SJSA1 (cell line): Measurements from ENCODE around the gene TMC1. TPM values are rescaled to one million over a fixed set of nuclear protein-coding genes. Genes with fewer than 3 reads are reported as not detected.
A peak's percentile ranks its signal among the peaks of the same experiment; 100 is the strongest.

Experiments
- DNase-seq, 2 experiments: peaks; one replicate each; pipeline ENCODE4 v3.0.0-alpha.2; 2015 to 2020; ENCODE audit warnings: low spot score in 2 of 2, low read depth in 1 of 2
- H3K27ac ChIP-seq: fragments of 250-450 bp; sonication (Bioruptor Pico); 2 replicates; pipeline ENCODE4 v1.5.1; 2020; ENCODE audit warnings: mild to moderate bottlenecking, moderate library complexity
- H3K27me3 ChIP-seq: fragments of 250-450 bp; sonication (Bioruptor Pico); replicated peaks from 2 replicates; pipeline ENCODE4 v1.5.1; 2020; ENCODE audit warnings: mild to moderate bottlenecking, moderate library complexity
- H3K36me3 ChIP-seq: fragments of 250-450 bp; sonication (Bioruptor Pico); 2 replicates; pipeline ENCODE4 v1.5.1; 2020; ENCODE audit warnings: mild to moderate bottlenecking
- H3K4me1 ChIP-seq: fragments of 250-450 bp; sonication (Bioruptor Pico); replicated peaks from 2 replicates; pipeline ENCODE4 v1.6.1; 2021; ENCODE audit warnings: mild to moderate bottlenecking
- H3K4me3 ChIP-seq: fragments of 250-450 bp; sonication (Bioruptor Pico); 2 replicates; pipeline ENCODE4 v1.5.1; 2020; ENCODE audit warnings: mild to moderate bottlenecking
- H3K9me3 ChIP-seq: fragments of 250-450 bp; sonication (Bioruptor Pico); replicated peaks from 2 replicates; pipeline ENCODE4 v1.5.1; 2020; ENCODE audit warnings: mild to moderate bottlenecking
- total RNA-seq: library from RNA; depleted of rRNA; stranded (reverse); fragments of >200 nt; shearing (Covaris generic); gene quantifications from 2 replicates; pipeline ENCODE4 v1.2.3, GENCODE V29; 2014

The TMC1 gene
- total RNA-seq, 1 experiment from 2014 or later, result 0.84 TPM

DNA sequence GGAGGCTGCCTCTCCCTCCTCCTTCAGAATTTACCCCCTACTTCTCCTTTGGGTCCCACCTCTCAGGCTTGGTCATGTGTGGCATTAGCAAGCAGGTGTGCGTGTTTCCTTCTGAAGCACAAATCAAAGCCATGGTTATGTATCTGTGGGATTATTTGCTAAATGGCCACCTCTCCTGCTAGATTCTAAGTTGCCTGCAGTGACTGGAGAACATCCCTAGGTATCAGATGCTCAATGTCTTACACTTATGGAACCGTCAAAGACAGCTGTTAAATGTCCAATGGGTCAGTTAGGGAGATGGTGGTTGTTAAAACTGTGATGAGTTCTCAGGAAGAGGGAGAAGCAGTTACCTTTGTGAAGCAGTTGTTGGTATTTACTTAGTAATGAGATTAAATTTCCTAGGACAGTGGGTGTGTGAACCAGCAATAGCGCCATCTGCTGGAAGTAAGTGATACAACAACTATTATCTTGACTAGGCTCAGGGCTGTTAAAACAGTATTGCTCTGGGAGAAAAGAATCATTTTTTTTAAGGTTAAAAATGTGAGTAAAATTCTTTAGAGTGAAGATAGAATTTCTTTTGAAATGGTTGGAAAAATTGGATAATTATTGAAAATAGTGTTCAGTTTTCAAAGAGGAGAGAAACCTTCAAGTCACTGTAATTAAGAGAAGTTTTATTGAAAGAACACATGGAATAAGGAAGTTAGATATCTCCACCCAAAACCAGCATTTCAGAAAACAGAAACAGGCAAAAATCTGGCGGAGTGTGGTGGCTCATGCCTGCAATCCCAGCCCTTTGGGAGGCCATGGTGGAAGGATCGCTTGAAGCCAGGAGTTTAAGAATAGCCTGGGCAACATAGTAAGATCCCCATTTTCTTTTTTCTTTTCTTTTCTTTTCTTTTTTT is 71.3 kb downstream of the TMC1 start:
- no peaks in the 10 kb centered on the region for H3K9me3 ChIP-seq

DNA sequence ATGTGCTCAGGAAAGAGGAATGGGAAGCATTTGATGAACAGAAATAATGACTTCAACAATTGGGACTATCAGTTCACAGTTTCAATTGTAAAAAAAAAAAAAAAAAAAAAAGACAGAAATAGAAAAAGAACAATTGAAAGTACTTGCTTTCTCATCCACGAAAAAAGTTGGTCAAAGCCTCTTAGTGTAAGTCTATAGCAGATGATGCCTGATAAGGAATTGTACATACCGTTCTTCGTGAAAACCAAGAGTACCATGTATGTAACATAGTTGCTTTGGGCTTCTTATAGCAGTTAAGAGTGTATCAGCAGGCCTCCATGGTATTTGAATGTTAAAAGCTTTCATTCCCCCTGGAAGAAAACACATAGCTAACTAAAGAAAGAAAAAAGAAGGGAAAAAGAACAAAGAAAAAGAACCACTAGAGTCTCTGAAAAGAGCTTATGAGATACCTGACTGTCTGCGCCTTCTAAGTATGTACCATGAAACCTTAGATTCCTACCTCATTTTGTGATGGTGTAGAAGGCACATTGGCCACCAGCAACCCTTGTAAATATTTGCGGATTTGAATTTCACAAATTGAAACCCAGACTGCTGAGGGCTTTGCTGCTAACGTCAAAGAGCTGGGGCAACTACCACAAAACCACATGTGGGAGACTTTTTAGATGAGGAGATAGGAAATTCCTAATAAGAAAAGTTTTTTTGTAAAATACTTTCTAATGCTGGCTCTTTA is 75.2 kb downstream of the TMC1 start:
- H3K27ac ChIP-seq, result no peak overlapping the region
- no peaks in the 10 kb centered on the region for H3K36me3 ChIP-seq
- DNase-seq, result no peak
- no peak overlapping the region for H3K4me3 ChIP-seq
- H3K27me3 ChIP-seq, result no peaks in the 10 kb centered on the region
- no peaks in the 10 kb centered on the region for H3K9me3 ChIP-seq
- peaks cover 11% of the 10 kb centered on the region for H3K4me1 ChIP-seq

More for the DNA sequence above, 71.3 kb downstream of the TMC1 start:
- no peaks in the 10 kb centered on the region for H3K4me1 ChIP-seq
- DNase-seq, result peak in 1 of 2 experiments; percentile 54
- no peak overlapping the region for H3K4me3 ChIP-seq
- H3K27me3 ChIP-seq, result no peaks in the 10 kb centered on the region
- H3K36me3 ChIP-seq, result no peaks in the 10 kb centered on the region
- no peak overlapping the region for H3K27ac ChIP-seq

DNA sequence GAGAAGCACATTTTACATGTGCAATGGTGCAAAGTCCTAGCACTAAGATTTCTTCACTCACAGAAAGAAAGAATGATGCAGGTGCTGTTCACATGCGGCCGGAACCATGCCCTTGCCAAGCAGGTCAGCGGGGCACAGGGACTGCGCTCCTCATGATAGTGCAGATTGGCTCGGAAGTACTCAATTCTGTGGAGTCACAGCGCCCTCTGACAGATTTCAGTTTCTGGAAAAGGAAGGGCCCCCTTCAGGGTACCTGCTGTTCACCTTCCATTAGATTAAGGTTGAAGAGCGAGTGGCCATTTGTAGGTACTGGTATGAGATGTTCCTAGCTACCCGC is 75.7 kb downstream of the TMC1 start:
- DNase-seq, result no peak

DNA sequence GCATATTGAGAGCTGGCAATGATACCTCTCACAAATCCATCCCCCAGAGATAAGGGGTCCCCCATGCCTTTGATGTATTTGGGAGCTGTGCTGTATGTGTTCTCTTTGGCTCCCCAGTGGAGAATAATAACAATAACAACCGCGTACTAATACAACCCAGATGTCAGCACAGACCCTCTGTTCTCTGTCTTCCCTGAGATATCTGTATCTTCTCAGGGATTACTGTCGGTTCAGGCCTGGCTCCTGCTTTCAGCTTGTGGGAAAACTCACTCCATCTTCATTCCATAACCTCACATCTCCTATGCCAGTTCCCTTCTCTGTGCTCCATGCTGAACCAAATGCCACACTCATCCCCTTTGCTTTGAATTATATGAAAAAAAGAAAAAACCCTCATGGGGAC is 76.2 kb downstream of the TMC1 start:
- no peaks in the 10 kb centered on the region for H3K27me3 ChIP-seq
- H3K27ac ChIP-seq, result no peak overlapping the region
- no peaks in the 10 kb centered on the region for H3K9me3 ChIP-seq
- H3K4me1 ChIP-seq, result peaks cover 11% of the 10 kb centered on the region
- DNase-seq, result no peak
- no peaks in the 10 kb centered on the region for H3K36me3 ChIP-seq
- H3K4me3 ChIP-seq, result no peak overlapping the region

More for the DNA sequence above, 75.7 kb downstream of the TMC1 start:
- no peaks in the 10 kb centered on the region for H3K36me3 ChIP-seq
- no peak overlapping the region for H3K4me3 ChIP-seq
- peaks cover 11% of the 10 kb centered on the region for H3K4me1 ChIP-seq
- H3K27me3 ChIP-seq, result no peaks in the 10 kb centered on the region
- H3K9me3 ChIP-seq, result no peaks in the 10 kb centered on the region
- no peak overlapping the region for H3K27ac ChIP-seq

DNA sequence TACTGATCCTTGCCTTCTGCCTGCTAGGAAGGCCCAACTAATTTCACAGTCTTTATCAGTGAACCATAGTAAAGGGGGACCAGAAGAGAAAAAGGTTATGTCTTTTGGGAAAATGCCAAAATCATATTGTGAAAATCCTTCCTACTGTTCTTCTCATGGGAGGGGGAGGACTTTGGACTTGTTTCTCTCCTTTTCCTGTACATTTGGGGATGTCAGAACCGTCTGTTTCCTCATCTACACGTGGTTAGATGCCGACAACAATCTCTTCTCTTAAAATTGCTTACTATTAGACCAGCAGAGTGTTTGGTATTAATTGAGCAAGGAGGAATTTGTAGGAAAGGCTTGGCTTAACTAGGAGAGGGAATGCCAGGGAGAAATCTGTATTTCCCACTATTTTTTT is 77.2 kb downstream of the TMC1 start:
- no peaks in the 10 kb centered on the region for H3K9me3 ChIP-seq
- no peaks in the 10 kb centered on the region for H3K36me3 ChIP-seq
- H3K4me1 ChIP-seq, result peaks cover 19% of the 10 kb centered on the region
- no peaks in the 10 kb centered on the region for H3K27me3 ChIP-seq
- DNase-seq, result no peak
- no peak overlapping the region for H3K4me3 ChIP-seq
- no peak overlapping the region for H3K27ac ChIP-seq

DNA sequence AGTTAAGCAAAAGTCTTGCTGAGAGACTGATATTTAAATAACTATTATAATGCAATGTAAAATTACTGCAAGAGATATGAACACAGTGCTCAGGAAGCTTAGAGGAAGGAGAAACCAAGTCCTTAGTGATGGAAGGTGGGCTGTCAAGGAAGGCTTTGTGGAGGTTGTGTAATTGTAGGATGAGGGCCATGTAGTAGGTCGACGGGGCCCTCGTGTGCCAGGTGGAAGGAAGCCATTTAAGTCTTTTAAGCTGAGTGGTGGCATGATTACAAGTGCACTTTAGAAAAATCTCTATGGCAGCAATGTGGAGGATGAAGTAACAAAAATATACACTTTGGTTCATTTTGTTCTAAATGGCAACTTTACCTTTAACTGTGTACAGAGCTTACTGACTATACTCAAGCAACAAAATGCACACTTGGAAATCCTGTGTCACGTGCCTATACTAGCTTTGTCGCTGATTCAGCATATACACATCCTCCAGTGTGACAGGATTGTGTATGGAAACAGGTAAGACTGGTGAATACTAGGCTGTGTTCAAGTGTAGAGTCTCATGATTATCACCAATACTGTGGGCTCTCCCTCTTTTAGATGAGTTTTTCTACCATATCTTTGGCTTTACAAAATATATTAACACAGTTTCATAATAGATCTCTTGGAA is 78.6 kb downstream of the TMC1 start:
- Histone ChIP-seq H3K4me1 (peaks cover 19% of the 10 kb centered on the region), H3K9me3 (no peaks in the 10 kb centered on the region), H3K4me3 (no peak overlapping the region), H3K36me3 (no peaks in the 10 kb centered on the region), H3K27ac (no peak overlapping the region), H3K27me3 (no peaks in the 10 kb centered on the region)
- no peak for DNase-seq

DNA sequence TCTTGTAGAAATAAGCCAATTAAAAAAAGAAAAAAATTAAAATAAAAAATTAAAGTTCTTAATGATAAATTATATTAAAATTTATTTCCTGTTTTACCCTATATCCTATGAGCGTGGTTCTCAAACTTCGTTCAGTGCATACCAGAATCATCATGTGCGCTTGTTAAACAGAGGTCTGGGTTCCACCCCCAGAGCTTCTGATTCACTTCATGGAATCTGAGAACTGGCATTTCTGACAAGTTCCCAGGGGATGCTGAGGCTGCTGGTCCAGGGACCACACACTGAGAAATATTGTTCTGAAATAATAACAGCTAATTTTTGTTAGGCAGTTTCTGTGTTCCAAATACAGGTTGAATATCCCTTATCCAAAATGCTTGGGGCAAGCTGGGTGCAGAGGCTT is 79.3 kb downstream of the TMC1 start:
- H3K27ac ChIP-seq, result no peak overlapping the region
- no peaks in the 10 kb centered on the region for H3K9me3 ChIP-seq
- H3K27me3 ChIP-seq, result no peaks in the 10 kb centered on the region
- no peaks in the 10 kb centered on the region for H3K36me3 ChIP-seq
- H3K4me3 ChIP-seq, result no peak overlapping the region
- DNase-seq, result peak; percentile 17 to 46
- peaks cover 19% of the 10 kb centered on the region for H3K4me1 ChIP-seq

DNA sequence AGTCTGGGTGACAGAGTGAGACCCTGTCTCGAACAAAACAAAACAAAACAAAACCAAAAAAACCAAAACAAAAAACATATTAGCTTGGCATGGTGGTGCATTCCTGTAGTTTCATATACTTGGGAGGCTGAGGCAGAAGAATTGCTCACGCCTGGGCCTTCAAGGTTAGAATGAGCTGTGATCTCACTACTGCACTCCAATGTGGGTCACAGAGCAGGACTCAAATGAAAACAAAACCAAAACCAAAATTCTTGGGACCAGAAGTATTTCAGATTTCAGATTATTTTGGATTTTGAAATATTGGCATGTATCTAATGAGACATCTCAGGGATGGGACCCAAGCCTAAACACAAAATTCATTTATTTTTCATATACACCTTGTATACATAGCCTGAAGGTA is 80.2 kb downstream of the TMC1 start:
- Histone ChIP-seq H3K4me3 (no peak overlapping the region), H3K9me3 (no peaks in the 10 kb centered on the region), H3K4me1 (peaks cover 19% of the 10 kb centered on the region), H3K27ac (no peak overlapping the region), H3K36me3 (no peaks in the 10 kb centered on the region), H3K27me3 (no peaks in the 10 kb centered on the region)
- DNase-seq, result no peak

DNA sequence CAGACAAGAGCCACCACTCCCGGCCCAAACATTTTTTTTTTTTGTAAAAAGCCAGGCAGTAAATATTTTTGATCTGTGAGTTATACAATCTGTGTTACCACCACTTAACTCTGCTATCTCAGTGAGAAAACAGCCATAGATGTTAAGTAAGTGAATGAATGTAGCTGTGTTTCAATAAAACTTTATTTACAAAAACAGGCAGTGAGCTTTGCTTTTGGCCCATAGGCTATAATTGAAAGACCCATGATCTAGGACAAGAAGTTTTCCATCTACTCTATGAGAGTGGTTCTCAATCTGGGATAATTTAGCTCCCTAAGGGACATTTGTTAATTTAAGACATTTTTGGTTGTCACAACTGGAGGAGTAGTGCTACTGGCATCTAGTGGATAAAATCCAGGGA is 91.0 kb downstream of the TMC1 start:
- no peaks in the 10 kb centered on the region for H3K27me3 ChIP-seq
- no peak for DNase-seq
- no peaks in the 10 kb centered on the region for H3K4me1 ChIP-seq
- H3K36me3 ChIP-seq, result no peaks in the 10 kb centered on the region
- no peak overlapping the region for H3K4me3 ChIP-seq
- H3K9me3 ChIP-seq, result no peaks in the 10 kb centered on the region
- no peak overlapping the region for H3K27ac ChIP-seq

DNA sequence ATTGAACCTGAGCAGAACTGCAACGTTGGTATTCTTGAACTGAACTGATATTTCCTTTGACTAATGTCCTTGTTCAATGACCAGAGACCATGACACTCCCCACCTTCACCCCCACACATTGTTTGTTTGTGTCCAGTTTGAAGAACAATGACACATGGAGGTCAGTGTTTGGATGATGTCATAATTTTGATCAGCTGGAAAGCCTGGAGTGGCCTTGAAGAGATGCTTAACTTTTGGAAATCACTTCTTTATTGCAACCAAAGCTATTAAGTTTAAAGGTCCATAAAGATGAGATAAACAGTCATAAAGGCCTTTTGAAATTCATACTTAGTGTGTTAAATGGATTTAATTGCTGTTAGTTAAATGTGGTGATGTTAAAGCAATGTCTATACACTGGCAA is 92.7 kb downstream of the TMC1 start:
- Histone ChIP-seq H3K4me3 (no peak overlapping the region), H3K27ac (no peak overlapping the region), H3K27me3 (no peaks in the 10 kb centered on the region), H3K4me1 (no peaks in the 10 kb centered on the region), H3K36me3 (no peaks in the 10 kb centered on the region), H3K9me3 (no peaks in the 10 kb centered on the region)
- DNase-seq, result no peak

DNA sequence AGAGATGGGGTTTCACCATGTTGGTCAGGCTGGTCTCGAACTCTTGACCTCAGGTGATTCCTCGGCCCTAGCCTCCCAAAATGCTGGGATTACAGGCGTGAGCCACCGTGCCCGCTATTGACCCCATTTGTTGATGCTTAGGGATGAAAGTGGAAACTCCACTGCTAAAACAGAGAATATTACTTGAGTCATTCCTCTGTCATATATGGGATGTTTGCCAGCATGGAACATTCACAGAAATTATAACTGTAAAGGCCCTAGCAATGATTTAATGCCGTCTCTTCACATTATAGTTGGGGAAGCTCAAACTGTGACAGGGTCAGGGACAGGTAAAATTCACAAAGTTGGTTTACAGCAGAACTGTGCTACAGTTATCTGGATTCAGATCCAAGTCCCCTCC is 94.5 kb downstream of the TMC1 start:
- no peak for DNase-seq
- no peak overlapping the region for H3K4me3 ChIP-seq
- H3K36me3 ChIP-seq, result no peaks in the 10 kb centered on the region
- H3K4me1 ChIP-seq, result no peaks in the 10 kb centered on the region
- H3K9me3 ChIP-seq, result no peaks in the 10 kb centered on the region
- no peaks in the 10 kb centered on the region for H3K27me3 ChIP-seq
- no peak overlapping the region for H3K27ac ChIP-seq

DNA sequence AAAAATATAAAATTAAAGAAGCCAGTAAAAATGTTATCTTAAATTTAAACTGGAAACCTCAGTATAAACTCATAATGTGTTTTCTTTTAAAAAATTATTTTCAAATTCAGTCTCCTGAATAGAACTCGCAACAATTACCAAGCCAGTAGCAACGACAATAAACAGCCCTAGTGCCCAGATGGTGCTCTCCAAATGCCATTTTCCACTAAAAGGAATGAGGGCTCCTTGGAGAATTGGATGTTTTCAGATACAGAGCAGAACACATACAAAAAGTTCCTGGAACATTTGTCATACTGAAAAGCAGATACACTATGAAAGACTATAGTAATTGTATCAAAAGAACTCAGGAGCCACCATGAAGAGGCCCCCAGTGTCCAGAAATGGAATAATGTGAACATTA is 97.4 kb downstream of the TMC1 start:
- no peaks in the 10 kb centered on the region for H3K9me3 ChIP-seq
- no peak for DNase-seq
- no peak overlapping the region for H3K4me3 ChIP-seq
- no peaks in the 10 kb centered on the region for H3K27me3 ChIP-seq
- no peak overlapping the region for H3K27ac ChIP-seq
- H3K36me3 ChIP-seq, result no peaks in the 10 kb centered on the region
- H3K4me1 ChIP-seq, result no peaks in the 10 kb centered on the region

DNA sequence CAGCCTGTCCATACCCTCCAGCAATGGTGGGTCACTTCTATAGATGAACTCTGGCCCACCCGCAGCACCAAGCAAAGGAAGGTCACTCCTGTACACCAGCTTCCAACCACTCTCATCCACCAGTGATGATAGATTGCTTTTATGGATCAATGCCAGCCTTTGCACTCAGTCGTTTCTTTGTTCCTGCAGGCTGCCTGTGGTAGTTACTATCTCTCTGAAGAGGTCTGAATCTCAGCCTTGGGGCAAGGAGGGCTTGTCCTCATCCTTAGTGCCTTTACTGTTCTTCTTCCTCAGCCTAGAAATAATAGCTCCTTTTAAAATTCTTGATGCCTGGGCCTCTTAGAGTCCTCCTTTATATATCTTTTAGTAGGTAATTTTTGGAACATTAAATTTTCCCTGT is 100.8 kb downstream of the TMC1 start:
- no peak for DNase-seq
- Histone ChIP-seq H3K27me3 (no peaks in the 10 kb centered on the region), H3K4me1 (no peaks in the 10 kb centered on the region), H3K4me3 (no peak overlapping the region), H3K36me3 (no peaks in the 10 kb centered on the region), H3K9me3 (no peaks in the 10 kb centered on the region), H3K27ac (no peak overlapping the region)

DNA sequence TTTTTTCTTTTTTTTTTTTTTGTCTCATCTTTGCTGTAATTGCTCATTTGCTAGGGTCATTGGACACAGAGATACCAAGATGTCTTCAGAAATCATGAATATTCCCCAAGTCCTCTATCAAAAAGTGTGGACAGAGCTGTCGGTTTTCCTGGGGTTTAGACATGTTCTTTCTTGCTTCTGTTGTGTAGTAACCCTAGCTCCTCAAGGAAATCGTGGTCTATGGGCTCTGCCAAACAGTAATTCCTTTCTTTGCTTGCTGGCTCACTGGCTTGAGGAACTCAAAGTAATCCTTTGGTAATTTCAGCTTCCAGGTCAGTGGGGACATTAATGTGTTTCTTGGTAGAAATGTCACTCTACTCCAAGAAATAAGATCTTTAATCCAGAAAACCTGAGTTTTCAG is 101.7 kb downstream of the TMC1 start:
- H3K4me1 ChIP-seq, result no peaks in the 10 kb centered on the region

More for the DNA sequence above, 101.7 kb downstream of the TMC1 start:
- Histone ChIP-seq H3K4me3 (no peak overlapping the region), H3K27ac (no peak overlapping the region), H3K36me3 (no peaks in the 10 kb centered on the region), H3K27me3 (no peaks in the 10 kb centered on the region), H3K9me3 (no peaks in the 10 kb centered on the region)
- DNase-seq, result no peak
